Karpas-422 (cell line): ENCODE measurements around the gene KDM8. TPM values are rescaled to one million over a fixed set of nuclear protein-coding genes. Genes with fewer than 3 reads are reported as not detected.

Experiments used
- DNase-seq: peaks from one replicate; pipeline ENCODE4 v3.0.0-alpha.2; 2015
- H2AFZ ChIP-seq: fragments of 200-600 bp; sonication (generic); 2 replicates; pipeline ENCODE4 v1.6.1; 2014; ENCODE audit warnings: antibody characterized with exemption, low read length, mixed read lengths
- H3K27ac ChIP-seq: fragments of 200-600 bp; sonication (generic); 2 replicates; pipeline ENCODE4 v1.5.1; 2014; ENCODE audit warnings: mild to moderate bottlenecking, low read length, moderate library complexity
- H3K27me3 ChIP-seq: fragments of 200-600 bp; sonication (generic); 2 replicates; pipeline ENCODE4 v1.6.1; 2014; ENCODE audit warnings: low read length, mixed read lengths
- H3K36me3 ChIP-seq: fragments of 200-600 bp; sonication (generic); 2 replicates; pipeline ENCODE4 v1.6.1; 2014; ENCODE audit warnings: low read length, mixed read lengths; ENCODE audit not compliant: insufficient read depth
- H3K4me1 ChIP-seq: fragments of 200-600 bp; sonication (generic); 2 replicates; pipeline ENCODE4 v1.6.1; 2014; ENCODE audit warnings: mild to moderate bottlenecking, low read length, mixed read lengths
- H3K4me2 ChIP-seq: fragments of 200-600 bp; sonication (generic); 2 replicates; pipeline ENCODE4 v1.6.1; 2014; ENCODE audit warnings: low read length, low read depth, mild to moderate bottlenecking; ENCODE audit not compliant: poor library complexity, severe bottlenecking
- H3K4me3 ChIP-seq: fragments of 200-600 bp; sonication (generic); 2 replicates; pipeline ENCODE4 v1.5.1; 2014; ENCODE audit warnings: mild to moderate bottlenecking, antibody characterized with exemption, low read length, mixed read lengths
- H3K79me2 ChIP-seq: fragments of 200-600 bp; sonication (generic); 2 replicates; pipeline ENCODE4 v1.6.1; 2014; ENCODE audit warnings: mild to moderate bottlenecking, low read length, mixed read lengths
- H3K9ac ChIP-seq: fragments of 200-600 bp; sonication (generic); 2 replicates; pipeline ENCODE4 v1.6.0; 2014; ENCODE audit warnings: low read length
- H3K9me2 ChIP-seq: fragments of 200-600 bp; sonication (generic), shearing (Covaris generic); replicated peaks from 2 replicates; pipeline ENCODE4 v1.6.0; 2014; ENCODE audit warnings: mild to moderate bottlenecking, low read length, moderate library complexity; ENCODE audit not compliant: insufficient read depth
- H3K9me3 ChIP-seq: fragments of 300-700, 200-600 bp; sonication (generic); 2 replicates; pipeline ENCODE4 v1.6.1; 2014; ENCODE audit warnings: low read length, mixed read lengths
- H4K20me1 ChIP-seq: fragments of 200-600 bp; sonication (generic); 2 replicates; pipeline ENCODE4 v1.6.1; 2014; ENCODE audit warnings: mild to moderate bottlenecking, antibody characterized with exemption, low read length, low read depth; ENCODE audit not compliant: insufficient read depth
- total RNA-seq: library from RNA; depleted of rRNA; stranded (reverse); fragments of >200 nt; shearing (Covaris generic); gene quantifications from 2 replicates; pipeline ENCODE4 v1.2.3, GENCODE V29; 2014; ENCODE audit warnings: low replicate concordance

The KDM8 gene
- total RNA-seq, 1 experiment from 2014 or later = 3.1 TPM

GRCh38 chr16:27226976-27227705 is 23.8 kb downstream of the KDM8 start:
- no peaks in the 10 kb centered on the region for H3K9me3 ChIP-seq
- H4K20me1 ChIP-seq = no peaks in the 10 kb centered on the region
- H3K27ac ChIP-seq = no peak overlapping the region
- no peaks in the 10 kb centered on the region for H3K79me2 ChIP-seq
- no peak overlapping the region for H3K9ac ChIP-seq
- H3K4me2 ChIP-seq = no peak overlapping the region
- H3K27me3 ChIP-seq = no peaks in the 10 kb centered on the region
- no peak for DNase-seq
- no peak overlapping the region for H3K4me3 ChIP-seq
- H3K4me1 ChIP-seq = no peaks in the 10 kb centered on the region
- no peak overlapping the region for H2AFZ ChIP-seq
- no peaks in the 10 kb centered on the region for H3K9me2 ChIP-seq
- H3K36me3 ChIP-seq = no peaks in the 10 kb centered on the region

GRCh38 chr16:27228045-27228444 is 24.7 kb downstream of the KDM8 start:
- Histone ChIP-seq H3K9ac (no peak overlapping the region), H3K4me2 (no peak overlapping the region), H4K20me1 (no peaks in the 10 kb centered on the region), H3K9me2 (no peaks in the 10 kb centered on the region), H3K79me2 (no peaks in the 10 kb centered on the region), H3K27me3 (no peaks in the 10 kb centered on the region), H3K36me3 (no peaks in the 10 kb centered on the region), H3K27ac (no peak overlapping the region), H2AFZ (no peak overlapping the region), H3K9me3 (no peaks in the 10 kb centered on the region), H3K4me1 (no peaks in the 10 kb centered on the region), H3K4me3 (no peak overlapping the region)
- DNase-seq = no peak

- H3K9me3 ChIP-seq = no peaks in the 10 kb centered on the region
- H3K4me3 ChIP-seq = no peak overlapping the region
- no peaks in the 10 kb centered on the region for H3K4me1 ChIP-seq
- no peak for DNase-seq
- H3K9me2 ChIP-seq = no peaks in the 10 kb centered on the region
- H3K27me3 ChIP-seq = no peaks in the 10 kb centered on the region
- H3K79me2 ChIP-seq = no peaks in the 10 kb centered on the region
- no peak overlapping the region for H2AFZ ChIP-seq
- no peak overlapping the region for H3K27ac ChIP-seq
- H3K9ac ChIP-seq = no peak overlapping the region
- H3K4me2 ChIP-seq = no peak overlapping the region
- H3K36me3 ChIP-seq = no peaks in the 10 kb centered on the region
- no peaks in the 10 kb centered on the region for H4K20me1 ChIP-seq
Measured at GRCh38 chr16:27228621-27229501, 25.5 kb downstream of the KDM8 start.

- Histone ChIP-seq H3K27ac (no peak overlapping the region), H3K9me2 (no peaks in the 10 kb centered on the region), H3K4me3 (no peak overlapping the region), H3K9ac (no peak overlapping the region), H3K4me2 (no peak overlapping the region), H3K4me1 (no peaks in the 10 kb centered on the region), H3K27me3 (no peaks in the 10 kb centered on the region), H3K36me3 (no peaks in the 10 kb centered on the region), H2AFZ (no peak overlapping the region), H3K9me3 (no peaks in the 10 kb centered on the region), H3K79me2 (no peaks in the 10 kb centered on the region), H4K20me1 (no peaks in the 10 kb centered on the region)
- DNase-seq = no peak
Measured at GRCh38 chr16:27229891-27230470, 26.7 kb downstream of the KDM8 start.

- Histone ChIP-seq H3K36me3 (no peaks in the 10 kb centered on the region), H3K9me3 (no peaks in the 10 kb centered on the region), H3K4me1 (no peaks in the 10 kb centered on the region), H3K4me2 (no peak overlapping the region), H3K79me2 (no peaks in the 10 kb centered on the region), H4K20me1 (no peaks in the 10 kb centered on the region), H3K27ac (no peak overlapping the region), H3K9me2 (no peaks in the 10 kb centered on the region), H2AFZ (no peak overlapping the region), H3K27me3 (no peaks in the 10 kb centered on the region), H3K4me3 (no peak overlapping the region), H3K9ac (no peak overlapping the region)
- no peak for DNase-seq
Measured at GRCh38 chr16:27230562-27231001, 27.3 kb downstream of the KDM8 start.

GRCh38 chr16:27231692-27232060 is 28.4 kb downstream of the KDM8 start:
- H3K9ac ChIP-seq = no peak overlapping the region
- no peaks in the 10 kb centered on the region for H4K20me1 ChIP-seq
- no peaks in the 10 kb centered on the region for H3K9me3 ChIP-seq
- H3K27me3 ChIP-seq = no peaks in the 10 kb centered on the region
- H3K4me3 ChIP-seq = no peak overlapping the region
- no peak overlapping the region for H3K27ac ChIP-seq
- H3K36me3 ChIP-seq = no peaks in the 10 kb centered on the region
- H3K9me2 ChIP-seq = no peaks in the 10 kb centered on the region
- H3K4me2 ChIP-seq = no peak overlapping the region
- H3K79me2 ChIP-seq = no peaks in the 10 kb centered on the region
- H3K4me1 ChIP-seq = no peaks in the 10 kb centered on the region
- no peak for DNase-seq
- H2AFZ ChIP-seq = no peak overlapping the region

- Histone ChIP-seq H3K4me2 (no peak overlapping the region), H3K9ac (no peak overlapping the region), H4K20me1 (no peaks in the 10 kb centered on the region), H3K4me1 (peaks cover 1% of the 10 kb centered on the region; the same call in 1 of the 2 replicates), H3K4me3 (no peak overlapping the region), H3K27me3 (no peaks in the 10 kb centered on the region), H3K27ac (no peak overlapping the region), H2AFZ (no peak overlapping the region), H3K9me2 (no peaks in the 10 kb centered on the region), H3K36me3 (no peaks in the 10 kb centered on the region), H3K79me2 (no peaks in the 10 kb centered on the region), H3K9me3 (no peaks in the 10 kb centered on the region)
- DNase-seq = no peak
Measured at GRCh38 chr16:27232061-27232900, 29.0 kb downstream of the KDM8 start.
